Measurements from ENCODE around the gene NEMF.

Gene NEMF

DNA sequence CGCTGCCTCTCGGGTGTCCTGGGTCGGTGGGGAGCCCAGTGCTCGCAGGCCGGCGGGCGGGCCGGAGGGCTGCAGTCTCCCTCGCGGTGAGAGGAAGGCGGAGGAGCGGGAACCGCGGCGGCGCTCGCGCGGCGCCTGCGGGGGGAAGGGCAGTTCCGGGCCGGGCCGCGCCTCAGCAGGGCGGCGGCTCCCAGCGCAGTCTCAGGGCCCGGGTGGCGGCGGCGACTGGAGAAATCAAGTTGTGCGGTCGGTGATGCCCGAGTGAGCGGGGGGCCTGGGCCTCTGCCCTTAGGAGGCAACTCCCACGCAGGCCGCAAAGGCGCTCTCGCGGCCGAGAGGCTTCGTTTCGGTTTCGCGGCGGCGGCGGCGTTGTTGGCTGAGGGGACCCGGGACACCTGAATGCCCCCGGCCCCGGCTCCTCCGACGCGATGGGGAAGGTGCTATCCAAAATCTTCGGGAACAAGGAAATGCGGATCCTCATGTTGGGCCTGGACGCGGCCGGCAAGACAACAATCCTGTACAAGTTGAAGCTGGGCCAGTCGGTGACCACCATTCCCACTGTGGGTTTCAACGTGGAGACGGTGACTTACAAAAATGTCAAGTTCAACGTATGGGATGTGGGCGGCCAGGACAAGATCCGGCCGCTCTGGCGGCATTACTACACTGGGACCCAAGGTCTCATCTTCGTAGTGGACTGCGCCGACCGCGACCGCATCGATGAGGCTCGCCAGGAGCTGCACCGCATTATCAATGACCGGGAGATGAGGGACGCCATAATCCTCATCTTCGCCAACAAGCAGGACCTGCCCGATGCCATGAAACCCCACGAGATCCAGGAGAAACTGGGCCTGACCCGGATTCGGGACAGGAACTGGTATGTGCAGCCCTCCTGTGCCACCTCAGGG lies 41.0 kb upstream of the NEMF start:
- Histone ChIP-seq H3K9me3 (no peaks in the 10 kb centered on the region), H3K27me3 (no peaks in the 10 kb centered on the region), H4K20me1 (peaks cover 56% of the 10 kb centered on the region), H3K4me2 (peak overlapping the region; percentile 92), H3K27ac (peak overlapping the region; percentile 99), H3K4me1 (peaks cover 50% of the 10 kb centered on the region), H3K9ac (peak overlapping the region; percentile 98), H3K36me3 (peaks cover 22% of the 10 kb centered on the region; the same call in 1 of the 2 replicates), H3K4me3 (peak overlapping the region; percentile 88)
- TF ChIP-seq Cebpa-rat (IDR thresholded peaks at IDR 0.05): no peak

DNA sequence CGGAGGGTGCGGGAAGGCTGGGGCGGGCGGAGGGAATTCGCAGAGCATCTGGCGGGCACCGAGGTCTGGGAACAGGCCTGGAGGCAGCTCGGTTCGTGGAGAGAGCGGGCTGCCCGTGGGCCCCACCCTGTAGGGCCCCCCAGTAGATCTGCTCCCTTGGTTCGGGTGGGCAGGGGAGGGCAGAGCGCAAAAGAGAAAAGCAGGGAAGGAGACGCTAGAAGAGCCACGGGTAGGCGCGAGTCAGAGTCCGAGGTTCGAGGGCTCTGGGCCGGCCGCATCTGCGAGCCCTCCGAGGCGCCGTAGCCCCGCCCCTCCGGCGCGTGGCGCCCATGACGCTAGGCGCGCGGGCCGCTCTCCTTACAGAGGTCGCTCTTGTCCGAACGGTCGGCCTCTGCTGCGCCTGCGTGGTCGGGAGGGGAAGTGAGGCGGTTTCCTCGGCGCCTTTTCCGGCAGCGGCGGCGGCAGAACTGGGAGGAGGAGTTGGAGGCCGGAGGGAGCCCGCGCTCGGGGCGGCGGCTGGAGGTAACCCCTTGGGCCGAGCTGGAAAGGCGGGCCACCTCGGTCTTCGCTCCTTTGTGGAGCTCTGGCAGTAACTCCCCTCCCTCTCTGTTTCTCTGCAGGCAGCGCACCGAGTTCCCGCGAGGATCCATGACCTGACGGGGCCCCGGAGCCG lies 40.2 kb upstream of the NEMF start, which contains the start of gene ARF6:
ARF6 (plus strand) TSS at position 447 of the 673 bp plus-strand sequence. CDS start 655 bp downstream, outside the sequence.
- H3K4me3 ChIP-seq: peak within 1 kb of the TSS; percentile 88
- peak within 1 kb of the TSS; percentile 99 for H3K27ac ChIP-seq
- peak within 1 kb of the TSS; percentile 92 for H3K4me2 ChIP-seq
- H3K27me3 ChIP-seq: no peaks in the 10 kb centered on the region
- peaks cover 42% of the 10 kb centered on the region for H3K4me1 ChIP-seq
- peaks cover 48% of the 10 kb centered on the region for H4K20me1 ChIP-seq
- peaks cover 22% of the 10 kb centered on the region; the same call in 1 of the 2 replicates for H3K36me3 ChIP-seq
- H3K9ac ChIP-seq: peak within 1 kb of the TSS; percentile 98
- H3K9me3 ChIP-seq: no peaks in the 10 kb centered on the region
- TF ChIP-seq Cebpa-rat (IDR thresholded peaks at IDR 0.05): no peak

GRCh38 chr14:49892301-49892635 lies 39.7 kb upstream of the NEMF start:
- Histone ChIP-seq H3K9me3 (no peaks in the 10 kb centered on the region), H3K4me3 (peak overlapping the region; percentile 88), H3K27ac (peak overlapping the region; percentile 99), H4K20me1 (peaks cover 43% of the 10 kb centered on the region), H3K36me3 (peaks cover 22% of the 10 kb centered on the region; the same call in 1 of the 2 replicates), H3K27me3 (no peaks in the 10 kb centered on the region), H3K9ac (peak overlapping the region; percentile 98), H3K4me2 (peak overlapping the region; percentile 82), H3K4me1 (peaks cover 37% of the 10 kb centered on the region)
- no peak for TF ChIP-seq Cebpa-rat (IDR thresholded peaks at IDR 0.05)

GRCh38 chr14:49888293-49888692 lies 35.7 kb upstream of the NEMF start:
- H3K36me3 ChIP-seq: no peaks in the 10 kb centered on the region
- peaks cover 3% of the 10 kb centered on the region for H4K20me1 ChIP-seq
- no peak overlapping the region for H3K4me3 ChIP-seq
- no peaks in the 10 kb centered on the region for H3K27me3 ChIP-seq
- no peak overlapping the region for H3K4me2 ChIP-seq
- TF ChIP-seq Cebpa-rat (IDR thresholded peaks at IDR 0.05): no peak
- H3K9ac ChIP-seq: no peak overlapping the region
- H3K9me3 ChIP-seq: no peaks in the 10 kb centered on the region
- no peak overlapping the region for H3K27ac ChIP-seq
- H3K4me1 ChIP-seq: peaks cover 22% of the 10 kb centered on the region

- Histone ChIP-seq H3K36me3 (no peaks in the 10 kb centered on the region), H3K27me3 (no peaks in the 10 kb centered on the region), H3K9ac (no peak overlapping the region), H3K4me2 (peak overlapping the region; percentile 69), H3K4me3 (no peak overlapping the region), H3K27ac (0 out of 2 replicates have a peak overlapping the region, but pooled peaks have one; percentile 5), H3K4me1 (peaks cover 17% of the 10 kb centered on the region), H4K20me1 (no peaks in the 10 kb centered on the region), H3K9me3 (no peaks in the 10 kb centered on the region)
- no peak for TF ChIP-seq Cebpa-rat (IDR thresholded peaks at IDR 0.05)
Observed at GRCh38 chr14:49886523-49886922, 33.9 kb upstream of the NEMF start.

DNA sequence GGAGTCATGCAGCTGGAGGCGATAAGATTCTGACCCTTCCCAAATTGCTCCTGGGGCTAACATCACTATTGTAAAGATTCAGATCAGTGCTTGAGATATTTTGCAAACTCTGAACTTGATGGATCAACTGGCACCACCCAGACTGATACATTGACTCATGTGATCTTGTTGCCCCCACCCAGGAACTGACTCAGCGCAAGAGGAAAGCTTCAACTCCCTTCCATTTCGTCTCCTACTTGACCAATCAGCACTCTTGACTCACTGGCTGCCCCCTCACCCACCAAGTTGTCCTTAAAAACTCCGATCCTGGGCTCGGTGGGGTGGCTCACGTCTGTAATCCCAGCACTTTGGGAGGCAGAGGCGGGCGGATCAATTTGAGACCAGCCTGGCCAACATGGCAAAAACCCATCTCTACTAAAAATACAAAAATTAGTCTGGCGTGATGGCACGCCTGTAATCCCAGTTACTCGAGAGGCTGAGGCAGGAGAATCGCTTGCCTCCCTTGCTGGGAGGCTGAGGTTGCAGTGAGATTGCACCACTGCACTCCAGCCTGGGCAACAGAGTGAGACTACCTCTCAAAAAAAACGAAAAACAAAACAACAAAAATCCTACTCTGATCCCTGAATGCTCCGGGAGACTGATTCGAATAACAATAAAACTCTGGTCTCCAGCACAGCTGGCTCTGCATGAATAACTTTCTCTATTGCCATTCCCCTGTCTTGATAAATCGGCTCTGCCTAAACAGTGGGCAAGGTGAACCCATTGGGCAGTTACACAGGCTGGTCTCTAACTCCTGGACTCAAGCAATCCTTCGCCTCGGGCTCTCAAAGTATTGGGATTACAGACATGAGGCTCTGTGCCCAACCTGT lies 30.5 kb upstream of the NEMF start:
- no peak for TF ChIP-seq Cebpa-rat (IDR thresholded peaks at IDR 0.05)
- no peak overlapping the region for H3K4me3 ChIP-seq
- H3K9ac ChIP-seq: no peak overlapping the region
- no peak overlapping the region for H3K4me2 ChIP-seq
- H3K27ac ChIP-seq: no peak overlapping the region
- no peaks in the 10 kb centered on the region for H3K36me3 ChIP-seq
- no peaks in the 10 kb centered on the region for H3K9me3 ChIP-seq
- no peaks in the 10 kb centered on the region for H4K20me1 ChIP-seq
- peaks cover 12% of the 10 kb centered on the region for H3K4me1 ChIP-seq
- H3K27me3 ChIP-seq: no peaks in the 10 kb centered on the region

- no peak overlapping the region for H3K27ac ChIP-seq
- no peak for TF ChIP-seq Cebpa-rat (IDR thresholded peaks at IDR 0.05)
- no peak overlapping the region for H3K4me3 ChIP-seq
- no peaks in the 10 kb centered on the region for H3K9me3 ChIP-seq
- H3K4me1 ChIP-seq: peaks cover 5% of the 10 kb centered on the region
- H3K9ac ChIP-seq: no peak overlapping the region
- no peaks in the 10 kb centered on the region for H3K27me3 ChIP-seq
- H4K20me1 ChIP-seq: no peaks in the 10 kb centered on the region
- no peak overlapping the region for H3K4me2 ChIP-seq
- H3K36me3 ChIP-seq: no peaks in the 10 kb centered on the region
Observed at GRCh38 chr14:49881350-49882001, 28.9 kb upstream of the NEMF start.

GRCh38 chr14:49880267-49881064 lies 27.9 kb upstream of the NEMF start:
- H3K9me3 ChIP-seq: no peaks in the 10 kb centered on the region
- no peaks in the 10 kb centered on the region for H4K20me1 ChIP-seq
- H3K4me1 ChIP-seq: no peaks in the 10 kb centered on the region
- TF ChIP-seq Cebpa-rat (IDR thresholded peaks at IDR 0.05): no peak
- H3K36me3 ChIP-seq: no peaks in the 10 kb centered on the region
- no peak overlapping the region for H3K9ac ChIP-seq
- H3K4me3 ChIP-seq: no peak overlapping the region
- no peaks in the 10 kb centered on the region for H3K27me3 ChIP-seq
- no peak overlapping the region for H3K4me2 ChIP-seq
- H3K27ac ChIP-seq: no peak overlapping the region
